Activated B cell treated with CpG ODN at 0.5 μM for 24 hours (primary cell): ENCODE data around the gene ADAMTS3. TPM values are rescaled to one million over a fixed set of nuclear protein-coding genes. Genes with fewer than 3 reads are reported as not detected.

ENCODE experiments used
- ATAC-seq: fragments of 200-7000 bp; cut with Tn5 transposase; one replicate; pipeline ENCODE4 v1.10.0; 2021; ENCODE audit warnings: low read depth, mild to moderate bottlenecking, moderate library complexity
- CTCF ChIA-PET: fragments of 350-600 bp; sonication (Branson Sonifier 250); formaldehyde crosslinking; loops from one replicate; lab custom pipeline; 2021; ENCODE audit warnings: antibody characterized with exemption; lab: Charles Lee
- POLR2A ChIA-PET: fragments of 350-600 bp; sonication (Branson Sonifier 250); formaldehyde crosslinking; loops from one replicate; lab custom pipeline; 2021; ENCODE audit warnings: antibody characterized with exemption; lab: Charles Lee
- DNase-seq: peaks from one replicate; pipeline ENCODE4 v3.0.0; 2022
- H3K27ac Mint-ChIP-seq: one replicate; pipeline ENCODE4 v1.8.0; 2020; ENCODE audit warnings: mixed read lengths
- H3K27me3 Mint-ChIP-seq: one replicate; pipeline ENCODE4 v1.8.0; 2021; ENCODE audit warnings: mixed read lengths
- H3K36me3 Mint-ChIP-seq: one replicate; pipeline ENCODE4 v1.8.0; 2021; ENCODE audit warnings: low read depth, mixed read lengths
- H3K4me1 Mint-ChIP-seq: one replicate; pipeline ENCODE4 v1.8.0; 2021; ENCODE audit warnings: mixed read lengths
- H3K4me3 Mint-ChIP-seq: one replicate; pipeline ENCODE4 v1.8.0; 2020; ENCODE audit warnings: mild to moderate bottlenecking, mixed read lengths
- H3K9me3 Mint-ChIP-seq: one replicate; pipeline ENCODE4 v1.8.0; 2020; ENCODE audit warnings: mixed read lengths
- CTCF ChIP-seq: fragments of 200-600 bp; IDR thresholded peaks from one replicate; pipeline ENCODE4 v1.8.0; 2022; ENCODE audit warnings: antibody characterized with exemption, mild to moderate bottlenecking
- intact Hi-C: fragments of 100-400 bp; cut with micrococcal nuclease; formaldehyde crosslinking; loops from one replicate; pipeline ENCODE4 v1.15.1; 2024
- total RNA-seq: library from RNA; stranded (reverse); gene quantifications from 2 replicates; pipeline ENCODE4 v1.2.3, GENCODE V29; 2022

The ADAMTS3 gene
- total RNA-seq, 1 donor from 2014 or later = not detected

DNA sequence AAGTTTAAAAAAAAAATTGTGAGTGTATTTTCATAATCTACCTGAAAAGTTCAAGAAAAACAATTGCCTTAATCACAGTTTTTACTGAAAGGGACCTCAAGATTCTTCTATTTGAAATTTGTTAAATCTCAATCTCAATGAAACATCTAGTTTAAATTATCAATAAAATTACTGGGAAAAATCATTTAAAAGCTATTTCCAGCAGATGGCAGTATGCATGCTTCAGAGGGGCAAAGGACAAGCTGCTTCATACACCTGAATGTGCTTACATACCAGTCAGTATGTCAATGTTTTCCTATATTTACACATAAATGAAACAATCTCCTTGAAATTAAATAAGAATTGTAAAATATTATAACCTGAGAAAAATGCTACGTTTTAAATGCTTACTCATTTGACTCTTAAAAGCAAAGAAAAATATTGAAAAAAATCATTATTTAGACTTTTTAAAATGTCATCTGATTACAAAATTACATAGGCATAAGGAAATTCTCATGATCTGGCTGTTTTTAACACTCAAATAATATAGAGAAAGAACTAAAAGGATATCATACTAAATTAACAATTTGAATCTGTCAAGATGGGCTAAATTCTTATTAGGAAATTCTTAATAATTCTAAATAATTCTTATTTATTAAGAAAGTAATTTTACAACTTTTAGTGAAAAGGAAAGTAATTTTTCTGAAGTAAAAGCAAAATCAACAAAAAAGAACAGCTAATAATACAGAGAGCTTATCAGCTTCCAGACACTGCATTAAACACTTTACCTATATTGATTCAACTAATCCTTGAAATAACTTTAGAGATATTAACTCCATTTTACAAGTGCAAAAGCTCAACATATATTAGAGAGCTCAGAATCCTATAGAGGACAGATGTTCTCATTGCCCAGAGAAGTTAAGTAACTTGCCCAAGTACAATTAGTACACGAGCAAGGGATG lies 242.1 kb downstream of the ADAMTS3 start:
- Mint-ChIP-seq H3K9me3 (no peaks in the 10 kb centered on the region), H3K4me1 (no peaks in the 10 kb centered on the region), H3K27me3 (peaks cover 8% of the 10 kb centered on the region), H3K4me3 (no peak overlapping the region), H3K36me3 (no peaks in the 10 kb centered on the region), H3K27ac (no peak overlapping the region)
- ChIA-PET CTCF (interaction anchor here (0.8 to 2.0 kb wide), 4 partner anchors 9 to 694 kb away, joined by 3 to 7 read pairs (median 4); no protein-coding TSS in a partner anchor), POLR2A (no interaction called here)
- TF ChIP-seq CTCF = no peak
- intact Hi-C loops = loop anchor here (2.0 to 10.0 kb wide), 2 partner anchors 1328 to 1808 kb away; no protein-coding TSS in a partner anchor
- DNase-seq = no peak
- no peak for ATAC-seq

DNA sequence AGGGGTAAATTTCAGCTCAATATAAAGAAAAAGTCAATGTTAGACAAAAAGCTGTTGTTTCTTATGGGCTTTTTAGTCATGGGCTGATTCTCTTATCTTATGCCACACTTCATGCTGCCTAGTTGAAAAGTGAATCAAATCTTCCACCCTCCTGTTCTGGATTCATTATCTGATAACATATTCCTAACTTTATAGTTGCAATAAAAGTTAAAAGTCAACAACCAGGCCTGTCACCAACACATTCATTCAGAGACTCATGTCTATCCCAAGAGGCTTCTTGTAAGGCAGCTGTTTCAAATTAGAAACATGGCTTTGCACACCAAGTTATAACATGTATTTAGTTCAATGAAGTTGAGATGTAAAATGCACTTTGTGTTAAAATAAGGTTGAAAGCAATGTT lies 243.8 kb downstream of the ADAMTS3 start:
- Mint-ChIP-seq H3K9me3 (no peaks in the 10 kb centered on the region), H3K36me3 (no peaks in the 10 kb centered on the region), H3K27me3 (peaks cover 11% of the 10 kb centered on the region), H3K27ac (no peak overlapping the region), H3K4me3 (no peak overlapping the region), H3K4me1 (no peaks in the 10 kb centered on the region)
- ATAC-seq (no peak), DNase-seq (no peak)
- POLR2A ChIA-PET = no interaction called here
- no peak for TF ChIP-seq CTCF
- CTCF ChIA-PET = interaction anchor here (0.9 to 1.3 kb wide), 2 partner anchors 9 to 19 kb away, joined by 4 read pairs; no protein-coding TSS in a partner anchor
- intact Hi-C loops = loop anchor here (10.0 kb wide), 1 partner anchor 1330 kb away; no protein-coding TSS in a partner anchor

- ChIA-PET CTCF (interaction anchor here (1.8 kb wide), 1 partner anchor 11 kb away, joined by 6 read pairs; no protein-coding TSS in a partner anchor), POLR2A (no interaction called here)
- DNase-seq (no peak), ATAC-seq (no peak)
- Mint-ChIP-seq H3K4me3 (no peak overlapping the region), H3K27ac (no peak overlapping the region), H3K9me3 (no peaks in the 10 kb centered on the region), H3K27me3 (peaks cover 11% of the 10 kb centered on the region), H3K4me1 (no peaks in the 10 kb centered on the region), H3K36me3 (no peaks in the 10 kb centered on the region)
- intact Hi-C loops = loop anchor here (10.0 kb wide), 1 partner anchor 1332 kb away; no protein-coding TSS in a partner anchor
- no peak for TF ChIP-seq CTCF
These were observed 245.8 kb downstream of the ADAMTS3 start for GRCh38 chr4:72323227-72323626.

DNA sequence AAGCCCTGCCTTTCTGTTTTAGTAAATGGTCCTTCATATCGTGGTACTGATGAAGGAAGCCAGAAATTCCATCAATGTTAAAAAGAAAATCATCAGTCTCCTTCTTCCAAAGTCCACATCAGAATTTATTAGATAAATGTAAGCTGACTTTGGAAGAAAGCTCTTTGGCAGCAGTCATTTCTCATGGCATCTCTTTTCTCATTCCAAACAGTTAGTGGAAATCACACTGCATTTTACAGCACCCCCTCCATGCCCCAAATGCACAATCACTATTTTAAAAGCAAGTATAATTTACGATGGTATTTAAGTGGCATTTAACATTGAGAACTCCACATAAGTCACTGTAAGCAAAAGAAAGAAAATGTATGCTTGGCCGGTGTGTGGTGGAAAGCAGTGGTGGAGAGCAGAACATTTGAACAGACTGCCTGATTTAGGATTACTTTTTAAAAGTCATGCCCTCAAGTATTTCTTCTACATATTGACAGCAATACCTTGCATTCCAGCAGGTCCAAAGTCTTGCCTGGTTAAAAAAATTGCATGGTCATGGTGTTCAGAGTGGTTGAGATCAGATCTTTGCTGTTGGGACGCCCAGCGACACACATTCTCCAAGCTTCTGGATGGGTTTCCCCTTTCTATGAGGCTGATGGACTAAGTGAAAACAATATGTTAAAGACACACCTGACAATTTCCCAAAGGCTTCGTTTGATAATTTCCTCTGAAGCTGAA lies 248.6 kb downstream of the ADAMTS3 start:
- intact Hi-C loops = loop anchor here (10.0 kb wide), 1 partner anchor 1334 kb away; no protein-coding TSS in a partner anchor
- POLR2A ChIA-PET = no interaction called here

More for the DNA sequence above, 248.6 kb downstream of the ADAMTS3 start:
- peaks cover 11% of the 10 kb centered on the region for H3K27me3 Mint-ChIP-seq
- no peaks in the 10 kb centered on the region for H3K36me3 Mint-ChIP-seq
- ATAC-seq = no peak
- no peak for TF ChIP-seq CTCF
- CTCF ChIA-PET = interaction anchor here (1.1 kb wide), 1 partner anchor 18 kb away, joined by 4 read pairs; no protein-coding TSS in a partner anchor
- no peaks in the 10 kb centered on the region for H3K9me3 Mint-ChIP-seq
- DNase-seq = no peak
- H3K4me1 Mint-ChIP-seq = no peaks in the 10 kb centered on the region
- H3K27ac Mint-ChIP-seq = no peak overlapping the region
- no peak overlapping the region for H3K4me3 Mint-ChIP-seq
